Ishikawa (cell line): ENCODE results near the gene TIPRL.

Experiments used
- CREB1 ChIP-seq: IDR thresholded peaks from 2 replicates; pipeline ENCODE4 v1.6.1; 2012; ENCODE audit warnings: low read depth
- EP300 ChIP-seq: IDR thresholded peaks from 2 replicates; pipeline ENCODE4 v1.6.1; 2012; ENCODE audit warnings: borderline replicate concordance
- RAD21 ChIP-seq: IDR thresholded peaks from 2 replicates; pipeline ENCODE4 v1.6.1; 2012; ENCODE audit warnings: low read depth
- REST ChIP-seq: IDR thresholded peaks from 2 replicates; pipeline ENCODE4 v1.6.1; 2012; ENCODE audit warnings: low read depth, mild to moderate bottlenecking
- ZBTB7A ChIP-seq: IDR thresholded peaks from 2 replicates; pipeline ENCODE4 v1.6.1; 2012; ENCODE audit warnings: low read depth
- TF ChIP-seq, protein P1 (sequence below): IDR thresholded peaks from 2 replicates; pipeline ENCODE4 v1.6.1; 2012
- TF ChIP-seq, protein P2 (sequence below): IDR thresholded peaks from 2 replicates; pipeline ENCODE4 v1.6.1; 2012

DNA sequence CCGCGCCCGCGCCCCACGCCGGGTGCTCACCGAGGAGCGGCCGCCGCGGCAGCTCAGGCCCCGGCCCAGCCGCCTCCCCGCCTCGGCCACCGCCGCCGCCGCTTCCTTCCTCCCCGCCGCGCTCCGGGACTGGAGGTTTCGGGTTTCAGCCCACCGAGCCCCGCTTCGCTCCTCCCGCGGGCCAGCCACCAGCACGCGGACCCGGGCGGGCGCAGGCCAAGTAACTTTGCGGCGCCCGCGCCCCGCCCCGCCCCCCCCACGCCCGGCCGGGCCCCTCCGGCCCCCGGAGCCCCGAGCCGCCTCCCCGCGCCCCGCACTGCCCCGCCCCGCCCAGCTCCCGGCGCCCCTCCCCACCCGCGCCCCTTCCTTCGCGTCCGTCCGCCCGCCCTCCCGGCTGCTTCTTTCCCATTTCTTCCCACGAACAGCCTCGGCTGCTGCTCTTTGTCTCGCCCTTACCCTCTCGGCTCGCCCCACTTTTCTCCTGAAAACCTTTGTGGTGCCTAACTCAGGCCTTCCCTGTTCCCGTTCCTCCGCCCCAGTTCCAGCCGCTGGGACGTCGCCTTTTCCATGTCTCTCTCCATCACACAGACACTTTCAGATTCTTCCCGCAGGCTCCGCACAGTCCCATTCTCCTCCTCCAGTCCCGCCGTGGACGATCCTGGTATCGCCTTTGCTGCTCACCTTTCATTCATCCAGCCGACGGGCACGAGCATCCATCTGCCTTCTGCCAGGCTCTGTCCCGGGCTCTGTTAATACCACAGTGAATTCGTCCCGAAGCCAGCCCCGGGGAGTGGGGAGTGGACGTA is 41.9 kb upstream of the TIPRL start, which contains the start of gene GPR161:
- TF ChIP-seq EP300 (no peak), ZBTB7A (0 out of 2 replicates have a peak, but pooled peaks have one; percentile 1), CREB1 (no peak), RAD21 (no peak), REST (no peak)
- TF ChIP-seq, protein P1, sequence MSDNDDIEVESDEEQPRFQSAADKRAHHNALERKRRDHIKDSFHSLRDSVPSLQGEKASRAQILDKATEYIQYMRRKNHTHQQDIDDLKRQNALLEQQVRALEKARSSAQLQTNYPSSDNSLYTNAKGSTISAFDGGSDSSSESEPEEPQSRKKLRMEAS = no peak; the same call in none of the 2 replicates
- TF ChIP-seq, protein P2, sequence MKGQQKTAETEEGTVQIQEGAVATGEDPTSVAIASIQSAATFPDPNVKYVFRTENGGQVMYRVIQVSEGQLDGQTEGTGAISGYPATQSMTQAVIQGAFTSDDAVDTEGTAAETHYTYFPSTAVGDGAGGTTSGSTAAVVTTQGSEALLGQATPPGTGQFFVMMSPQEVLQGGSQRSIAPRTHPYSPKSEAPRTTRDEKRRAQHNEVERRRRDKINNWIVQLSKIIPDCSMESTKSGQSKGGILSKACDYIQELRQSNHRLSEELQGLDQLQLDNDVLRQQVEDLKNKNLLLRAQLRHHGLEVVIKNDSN = no peak
